ENCODE data around the gene COL18A1.

COL18A1 gene

GRCh38 chr21:45419162-45419561 lies 14.2 kb downstream of the COL18A1 start:
- DNase-seq (ENCODE audit: low read depth, low spot score), result no peak
- no peak overlapping the region for H3K4me3 ChIP-seq (ENCODE audit: low read depth, low read length)
- in situ Hi-C loops (cut with HindIII; ENCODE audit: low sequenced_read_pairs), result no loop called here
- TF ChIP-seq CTCF (IDR thresholded peaks at IDR 0.05; ENCODE audit: low read depth, low read length), result no peak

DNA sequence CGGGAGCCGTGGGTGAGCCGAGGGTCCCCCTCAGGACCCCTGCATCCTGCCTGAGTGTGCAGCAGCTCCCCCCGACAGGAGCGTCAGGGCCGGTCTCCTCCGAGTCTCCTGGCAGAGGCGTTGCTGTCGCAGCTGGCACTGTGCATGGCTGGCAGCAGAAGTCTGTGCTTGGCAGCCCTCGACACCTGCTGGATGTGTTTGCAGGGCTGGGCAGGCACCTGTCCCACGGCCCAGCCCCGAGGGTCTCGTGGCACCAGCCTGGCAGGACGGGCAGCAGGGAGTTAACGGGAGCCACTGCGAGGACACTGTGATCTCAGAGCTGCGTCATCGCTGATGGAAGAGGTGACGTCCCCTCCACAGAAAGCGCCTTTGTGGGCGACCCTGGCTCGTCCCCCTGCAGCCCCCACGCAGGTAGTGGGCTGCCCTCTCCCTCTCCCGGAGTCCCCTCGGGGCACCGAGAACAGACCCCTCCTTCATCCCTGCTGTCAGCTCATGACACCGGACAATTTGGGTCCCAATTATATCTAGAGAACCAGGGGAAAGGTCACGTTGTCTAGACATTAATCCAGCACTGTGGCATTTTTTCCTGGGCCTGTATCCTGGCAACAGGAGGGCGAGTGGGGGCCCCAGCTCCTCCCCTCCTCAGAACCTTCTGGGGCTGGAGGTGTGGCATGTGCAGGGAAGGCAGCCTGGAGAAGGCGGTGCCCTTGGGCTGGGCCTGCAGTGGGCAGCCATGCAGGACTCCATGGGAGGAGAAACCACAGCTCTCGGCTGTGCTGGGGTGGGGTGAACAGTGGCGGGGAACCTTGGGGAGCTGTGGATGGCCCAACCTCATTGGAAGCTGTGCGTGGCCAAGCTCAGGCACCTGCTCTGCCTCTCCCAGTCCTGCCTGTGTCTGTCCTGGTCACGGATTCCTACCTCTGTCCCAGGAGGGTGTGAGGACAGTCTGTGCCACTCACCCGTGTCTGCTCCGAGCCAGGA lies 15.4 kb downstream of the COL18A1 start:
- no peak overlapping the region for H3K4me3 ChIP-seq (ENCODE audit: low read depth, low read length)
- no peak for TF ChIP-seq CTCF (IDR thresholded peaks at IDR 0.05; ENCODE audit: low read depth, low read length)
- no peak for DNase-seq (ENCODE audit: low read depth, low spot score)
- in situ Hi-C loops (cut with HindIII; ENCODE audit: low sequenced_read_pairs), result no loop called here

GRCh38 chr21:45421071-45421845 lies 16.3 kb downstream of the COL18A1 start:
- no peak for DNase-seq (ENCODE audit: low read depth, low spot score)
- in situ Hi-C loops (cut with HindIII; ENCODE audit: low sequenced_read_pairs), result no loop called here
- H3K4me3 ChIP-seq (ENCODE audit: low read depth, low read length), result no peak overlapping the region
- no peak for TF ChIP-seq CTCF (IDR thresholded peaks at IDR 0.05; ENCODE audit: low read depth, low read length)

DNA sequence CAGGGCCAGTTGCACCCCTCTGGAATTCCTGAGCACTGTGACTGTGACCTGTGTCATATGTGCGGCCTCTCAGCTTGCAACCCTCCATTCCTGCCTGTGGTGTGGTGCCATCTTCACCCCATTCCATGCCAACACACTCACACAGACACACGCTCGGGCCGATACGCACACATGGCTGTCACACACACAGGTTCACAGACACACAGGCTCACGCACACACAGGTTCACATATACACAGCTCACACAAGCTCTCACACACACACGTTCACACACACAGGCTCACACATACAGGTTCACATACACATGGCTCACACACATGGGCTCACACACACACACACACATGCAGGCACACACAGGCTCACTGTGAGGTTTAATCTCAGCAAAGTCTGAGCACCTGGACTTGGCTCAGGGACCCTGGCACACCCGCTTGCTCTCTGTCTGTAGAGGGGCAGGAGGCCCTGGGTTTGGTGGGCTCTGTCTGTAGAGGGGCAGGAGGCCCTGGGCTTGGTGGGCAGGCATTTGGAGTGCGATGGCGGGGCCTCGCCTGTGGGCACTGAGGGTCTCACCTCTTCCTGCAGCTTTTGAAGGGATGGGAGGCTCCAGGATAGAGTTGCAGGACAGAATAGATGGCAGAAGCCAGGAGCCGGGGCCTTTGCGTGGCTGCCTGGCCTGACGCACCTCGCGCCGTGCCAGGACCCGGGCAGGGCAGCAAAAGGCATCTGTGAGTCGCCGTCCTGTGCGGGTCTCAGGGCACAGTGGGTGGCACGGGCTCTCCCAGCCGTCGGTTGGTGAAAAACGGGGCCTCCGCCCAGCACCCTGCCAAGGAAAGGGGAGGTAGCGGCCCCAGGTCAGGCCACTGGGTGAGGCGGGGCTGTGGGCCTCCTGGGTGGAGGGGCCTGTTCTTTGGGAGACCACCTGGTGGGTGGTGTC lies 17.1 kb downstream of the COL18A1 start:
- no peak for DNase-seq (ENCODE audit: low read depth, low spot score)
- in situ Hi-C loops (cut with HindIII; ENCODE audit: low sequenced_read_pairs), result no loop called here
- no peak for TF ChIP-seq CTCF (IDR thresholded peaks at IDR 0.05; ENCODE audit: low read depth, low read length)
- no peak overlapping the region for H3K4me3 ChIP-seq (ENCODE audit: low read depth, low read length)

GRCh38 chr21:45423201-45423955 lies 18.4 kb downstream of the COL18A1 start:
- DNase-seq (ENCODE audit: low read depth, low spot score), result no peak
- no peak overlapping the region for H3K4me3 ChIP-seq (ENCODE audit: low read depth, low read length)
- TF ChIP-seq CTCF (IDR thresholded peaks at IDR 0.05; ENCODE audit: low read depth, low read length), result no peak
- in situ Hi-C loops (cut with HindIII; ENCODE audit: low sequenced_read_pairs), result no loop called here
